Panc1 (cell line): ENCODE data around the gene FBXO7. TPM values are rescaled to one million over a fixed set of nuclear protein-coding genes. Genes with fewer than 3 reads are reported as not detected.

Source experiments
- ATAC-seq: fragments of 200-7000 bp; cut with Tn5 transposase; 2 replicates; pipeline ENCODE4 v1.9.1; 2020; ENCODE audit warnings: mild to moderate bottlenecking, moderate library complexity
- BruUV-seq: library from RNA; stranded (reverse); fragments of 400-500 nt; replicated peaks from 2 replicates; lab custom pipeline; 2021; lab: Mats Ljungman, UMichigan
- CTCF ChIA-PET: fragments of 300-600 bp; sonication (Branson Sonifier 250); formaldehyde crosslinking; loops from one replicate; lab custom pipeline; 2022; ENCODE audit warnings: antibody characterized with exemption; lab: Charles Lee
- POLR2A ChIA-PET: fragments of 300-600 bp; sonication (Branson Sonifier 250); formaldehyde crosslinking; loops from one replicate; lab custom pipeline; 2022; ENCODE audit warnings: antibody characterized with exemption; lab: Charles Lee
- DNase-seq: peaks from one replicate; pipeline ENCODE4 v3.0.0-alpha.2; 2010; ENCODE audit warnings: low read depth, low spot score
- H3K27ac ChIP-seq: 2 replicates; pipeline ENCODE4 v1.5.1; 2011; ENCODE audit warnings: mild to moderate bottlenecking, low read length, inconsistent platforms
- H3K27me3 ChIP-seq: fragments of 200-500 bp; sonication (Bioruptor generic); 2 replicates; pipeline ENCODE4 v1.6.0; 2014; ENCODE audit warnings: low read length, inconsistent platforms; ENCODE audit not compliant: control insufficient read depth, insufficient read depth
- H3K36me3 ChIP-seq: fragments of 200-500 bp; sonication (Bioruptor generic); 2 replicates; pipeline ENCODE4 v1.5.1; 2014; ENCODE audit warnings: inconsistent platforms, mild to moderate bottlenecking, low read length, moderate library complexity; ENCODE audit not compliant: control insufficient read depth, insufficient read depth
- H3K4me1 ChIP-seq: 2 replicates; pipeline ENCODE4 v1.5.1; 2011; ENCODE audit warnings: inconsistent platforms, mild to moderate bottlenecking, low read length, moderate library complexity; ENCODE audit not compliant: control insufficient read depth, insufficient read depth
- H3K4me3 ChIP-seq, 2 experiments: 2 replicates each; pipeline ENCODE4 v1.5.1; 2011 to 2012; ENCODE audit warnings: low read depth in 2 of 2, low read length in 2 of 2, mild to moderate bottlenecking in 2 of 2, inconsistent platforms in 1 of 2, moderate library complexity in 1 of 2
- H3K9me3 ChIP-seq: fragments of 200-500 bp; sonication (Bioruptor generic); 2 replicates; pipeline ENCODE4 v1.5.1; 2014; ENCODE audit warnings: low read depth, mild to moderate bottlenecking, inconsistent platforms, low read length, moderate library complexity; ENCODE audit not compliant: control insufficient read depth, insufficient read depth
- CTCF ChIP-seq: fragments of 450-650 bp; IDR thresholded peaks from 2 replicates; pipeline ENCODE4 v1.5.1; 2017; ENCODE audit warnings: mild to moderate bottlenecking
- POLR2AphosphoS5 ChIP-seq: IDR thresholded peaks from 2 replicates; pipeline ENCODE4 v1.6.1; 2012; ENCODE audit warnings: mild to moderate bottlenecking, low read depth, low read length, moderate library complexity
- REST ChIP-seq, 2 experiments: IDR thresholded peaks; 2 replicates each; pipeline ENCODE4 v1.6.1; 2011 to 2012; ENCODE audit warnings: low read depth in 2 of 2, control low read depth in 1 of 2, low read length in 1 of 2, mild to moderate bottlenecking in 1 of 2, moderate library complexity in 1 of 2; ENCODE audit not compliant: insufficient read depth in 1 of 2
- SIN3A ChIP-seq: IDR thresholded peaks from 2 replicates; pipeline ENCODE4 v1.6.1; 2012; ENCODE audit warnings: low read depth, mild to moderate bottlenecking, low read length, moderate library complexity, borderline replicate concordance; ENCODE audit not compliant: insufficient read depth
- TCF7L2 ChIP-seq: IDR thresholded peaks from 2 replicates; pipeline ENCODE4 v1.6.1; 2011; ENCODE audit warnings: mild to moderate bottlenecking, low read depth, low read length, inconsistent platforms
- in situ Hi-C: cut with HindIII; loops from 2 replicates; pipeline ENCODE4 v1.10.0; 2016; ENCODE audit warnings: low sequenced_read_pairs, low pct_unique_long_range_greater_than_20kb
- intact Hi-C: fragments of 100-400 bp; cut with micrococcal nuclease; formaldehyde crosslinking; loops from one replicate; pipeline ENCODE4 v1.10.0; 2022; ENCODE audit not compliant: unreplicated experiment
- total RNA-seq: library from RNA; stranded (reverse); gene quantifications from one replicate; pipeline ENCODE4 v1.2.1, GENCODE V29; 2021; ENCODE audit not compliant: unreplicated experiment

Gene FBXO7
- total RNA-seq, 1 experiment from 2014 or later = 67.8 TPM

- Histone ChIP-seq H3K36me3 (no peaks in the 10 kb centered on the region), H3K27ac (no peak overlapping the region), H3K9me3 (no peaks in the 10 kb centered on the region), H3K4me1 (no peaks in the 10 kb centered on the region), H3K4me3 (no peak overlapping the region), H3K27me3 (no peaks in the 10 kb centered on the region)
- TF ChIP-seq TCF7L2 = no peak
- no peak for TF ChIP-seq SIN3A
- TF ChIP-seq POLR2AphosphoS5 = no peak
- TF ChIP-seq REST (IDR thresholded peaks at IDR 0.05; ENCODE audit: insufficient read depth in 1 of 2, low read depth in 2 of 2, low read length in 1 of 2) = no peak
- no peak for TF ChIP-seq CTCF
- intact Hi-C loops = no loop called here
- ChIA-PET CTCF (no interaction called here), POLR2A (no interaction called here)
- no peak for DNase-seq
- in situ Hi-C loops = no loop called here
- no TSS peak for BruUV-seq
- no peak for ATAC-seq
Observed at GRCh38 chr22:32533265-32534111, 58.9 kb downstream of the FBXO7 start.

- no peak for ATAC-seq
- POLR2A ChIA-PET = no interaction called here
- Histone ChIP-seq H3K36me3 (no peaks in the 10 kb centered on the region), H3K27me3 (no peaks in the 10 kb centered on the region), H3K4me3 (no peak overlapping the region), H3K4me1 (no peaks in the 10 kb centered on the region), H3K9me3 (no peaks in the 10 kb centered on the region), H3K27ac (no peak overlapping the region)
- no TSS peak for BruUV-seq
- no peak for TF ChIP-seq REST (IDR thresholded peaks at IDR 0.05; ENCODE audit: insufficient read depth in 1 of 2, low read depth in 2 of 2, low read length in 1 of 2)
- DNase-seq = no peak
- CTCF ChIA-PET = interaction anchor here (0.7 kb wide), 1 partner anchor 111 kb away, joined by 5 read pairs; no protein-coding TSS in a partner anchor
- in situ Hi-C loops = no loop called here
- intact Hi-C loops = no loop called here
Observed at GRCh38 chr22:32534252-32535235, 59.9 kb downstream of the FBXO7 start.
